ENCODE results near the gene KLF16.

DNA sequence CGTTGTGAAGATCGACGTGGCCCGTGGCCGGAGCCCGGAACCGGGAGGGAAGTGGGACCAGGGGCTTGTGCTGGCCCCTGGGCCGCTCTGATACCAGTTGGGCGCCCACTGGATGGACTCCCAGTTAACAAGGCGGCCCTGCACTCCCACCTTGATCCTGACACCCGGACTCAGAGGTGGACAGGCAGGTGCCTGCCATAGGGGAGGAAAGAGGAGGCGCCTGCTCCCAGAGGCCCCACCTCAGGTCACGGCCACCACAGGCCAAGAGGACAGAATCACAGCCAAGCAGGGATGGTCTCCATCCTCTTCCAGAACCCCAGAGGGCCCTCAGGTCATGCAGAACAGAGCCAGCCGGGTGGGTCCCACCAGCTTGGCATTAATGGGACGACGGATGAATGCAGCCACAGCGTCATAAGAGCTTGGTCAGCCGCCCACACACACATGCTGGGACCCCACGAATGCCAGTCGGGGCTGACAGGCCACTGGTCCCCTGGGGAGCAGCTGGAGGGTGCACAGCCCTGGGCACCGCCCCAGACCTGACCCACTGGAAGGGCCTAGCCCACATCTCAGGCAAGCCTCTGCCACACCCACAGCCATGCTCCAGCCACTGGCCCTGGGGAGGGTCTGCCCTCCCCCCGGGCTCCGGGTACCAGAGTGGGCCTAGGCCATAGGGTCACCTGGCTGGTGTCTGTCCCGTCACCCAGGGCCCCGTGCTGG lies 9.6 kb upstream of the KLF16 start:
- TF ChIP-seq, protein P1, sequence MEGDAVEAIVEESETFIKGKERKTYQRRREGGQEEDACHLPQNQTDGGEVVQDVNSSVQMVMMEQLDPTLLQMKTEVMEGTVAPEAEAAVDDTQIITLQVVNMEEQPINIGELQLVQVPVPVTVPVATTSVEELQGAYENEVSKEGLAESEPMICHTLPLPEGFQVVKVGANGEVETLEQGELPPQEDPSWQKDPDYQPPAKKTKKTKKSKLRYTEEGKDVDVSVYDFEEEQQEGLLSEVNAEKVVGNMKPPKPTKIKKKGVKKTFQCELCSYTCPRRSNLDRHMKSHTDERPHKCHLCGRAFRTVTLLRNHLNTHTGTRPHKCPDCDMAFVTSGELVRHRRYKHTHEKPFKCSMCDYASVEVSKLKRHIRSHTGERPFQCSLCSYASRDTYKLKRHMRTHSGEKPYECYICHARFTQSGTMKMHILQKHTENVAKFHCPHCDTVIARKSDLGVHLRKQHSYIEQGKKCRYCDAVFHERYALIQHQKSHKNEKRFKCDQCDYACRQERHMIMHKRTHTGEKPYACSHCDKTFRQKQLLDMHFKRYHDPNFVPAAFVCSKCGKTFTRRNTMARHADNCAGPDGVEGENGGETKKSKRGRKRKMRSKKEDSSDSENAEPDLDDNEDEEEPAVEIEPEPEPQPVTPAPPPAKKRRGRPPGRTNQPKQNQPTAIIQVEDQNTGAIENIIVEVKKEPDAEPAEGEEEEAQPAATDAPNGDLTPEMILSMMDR (IDR thresholded peaks at IDR 0.05): no peak
- no peak for TF ChIP-seq EP300 (IDR thresholded peaks at IDR 0.05; ENCODE audit: low read depth)
